Activated CD4-positive, alpha-beta T cell treated with anti-CD3 and anti-CD28 coated beads, Interleukin-2, amount 50 U/mL, for 24 hours (primary cell): ENCODE data around the gene RNU2-1.
A peak's percentile ranks its signal among the peaks of the same experiment; 100 is the strongest.
"Not testable (repeated sequence)": the region's sequence is repeated elsewhere in the genome, so short reads cannot be mapped to it uniquely, and the experiment has no call there.

Experiments used
- DNase-seq, 2 donors: peaks; one replicate each; pipeline ENCODE4 v3.0.0-alpha.2; 2020; ENCODE audit warnings: low read depth in 1 of 2, low spot score in 1 of 2

The RNU2-1 gene

GRCh38 chr17:43233877-43234276 lies at the start of gene RNU2-1:
Gene RNU2-1 (minus strand): TSS chr17:43233977.
- DNase-seq: not testable (repeated sequence)

GRCh38 chr17:43272914-43273313 lies 39.1 kb upstream of the RNU2-1 start:
- DNase-seq: not testable (repeated sequence)

DNA sequence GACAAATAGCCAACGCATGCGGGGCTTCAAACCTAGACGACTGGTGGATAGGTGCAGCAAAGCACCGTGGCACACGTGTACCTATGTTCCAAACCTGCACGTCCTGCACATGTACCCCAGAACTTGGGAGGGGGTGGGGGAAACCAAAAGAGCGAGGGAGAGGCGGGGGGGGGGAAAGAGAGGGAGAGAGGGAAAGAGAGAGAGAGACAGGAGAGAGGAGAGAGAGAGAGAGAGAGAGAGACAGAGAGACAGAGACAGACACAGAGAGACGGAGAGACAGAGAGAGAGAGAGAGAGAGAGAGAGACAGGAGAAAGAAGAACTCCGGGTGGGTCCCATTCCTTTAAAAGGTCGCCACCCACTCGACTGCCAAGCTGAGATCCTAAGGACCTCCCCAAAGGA lies 38.7 kb upstream of the RNU2-1 start:
- DNase-seq: peak in 1 of 2 donors; percentile 4

DNA sequence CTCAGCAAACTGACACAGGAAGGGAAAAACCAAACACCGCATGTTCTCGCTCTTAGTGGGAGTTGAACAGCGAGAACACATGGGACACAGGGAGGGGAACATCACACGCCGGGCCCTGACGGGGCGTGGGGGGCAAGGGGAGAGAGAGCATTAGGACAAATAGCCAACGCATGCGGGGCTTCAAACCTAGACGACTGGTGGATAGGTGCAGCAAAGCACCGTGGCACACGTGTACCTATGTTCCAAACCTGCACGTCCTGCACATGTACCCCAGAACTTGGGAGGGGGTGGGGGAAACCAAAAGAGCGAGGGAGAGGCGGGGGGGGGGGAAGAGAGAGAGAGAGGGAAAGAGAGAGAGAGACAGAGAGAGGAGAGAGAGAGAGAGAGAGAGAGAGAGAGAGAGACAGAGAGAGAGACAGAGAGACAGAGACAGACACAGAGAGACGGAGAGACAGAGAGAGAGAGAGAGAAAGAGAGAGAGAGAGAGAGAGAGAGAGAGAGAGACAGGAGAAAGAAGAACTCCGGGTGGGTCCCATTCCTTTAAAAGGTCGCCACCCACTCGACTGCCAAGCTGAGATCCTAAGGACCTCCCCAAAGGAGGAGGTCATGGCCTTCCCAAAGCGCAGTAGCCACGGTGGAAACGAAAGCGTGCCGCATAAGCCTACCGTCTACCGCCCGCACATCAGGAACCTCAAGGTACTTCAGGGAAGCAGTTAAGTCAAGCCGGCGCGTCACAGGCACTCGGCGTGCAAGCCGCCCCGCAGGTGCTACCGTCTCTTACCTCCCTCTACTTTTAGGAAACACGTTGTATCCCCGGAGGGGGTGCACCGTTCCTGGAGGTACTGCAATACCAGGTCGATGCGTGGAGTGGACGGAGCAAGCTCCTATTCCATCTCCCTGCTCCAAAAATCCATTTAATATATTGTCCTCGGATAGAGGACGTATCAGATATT lies 37.1 kb upstream of the RNU2-1 start:
- DNase-seq: not testable (repeated sequence)

- DNase-seq: not testable (repeated sequence)
Observed at GRCh38 chr17:43246456-43246855, 12.7 kb upstream of the RNU2-1 start.

DNA sequence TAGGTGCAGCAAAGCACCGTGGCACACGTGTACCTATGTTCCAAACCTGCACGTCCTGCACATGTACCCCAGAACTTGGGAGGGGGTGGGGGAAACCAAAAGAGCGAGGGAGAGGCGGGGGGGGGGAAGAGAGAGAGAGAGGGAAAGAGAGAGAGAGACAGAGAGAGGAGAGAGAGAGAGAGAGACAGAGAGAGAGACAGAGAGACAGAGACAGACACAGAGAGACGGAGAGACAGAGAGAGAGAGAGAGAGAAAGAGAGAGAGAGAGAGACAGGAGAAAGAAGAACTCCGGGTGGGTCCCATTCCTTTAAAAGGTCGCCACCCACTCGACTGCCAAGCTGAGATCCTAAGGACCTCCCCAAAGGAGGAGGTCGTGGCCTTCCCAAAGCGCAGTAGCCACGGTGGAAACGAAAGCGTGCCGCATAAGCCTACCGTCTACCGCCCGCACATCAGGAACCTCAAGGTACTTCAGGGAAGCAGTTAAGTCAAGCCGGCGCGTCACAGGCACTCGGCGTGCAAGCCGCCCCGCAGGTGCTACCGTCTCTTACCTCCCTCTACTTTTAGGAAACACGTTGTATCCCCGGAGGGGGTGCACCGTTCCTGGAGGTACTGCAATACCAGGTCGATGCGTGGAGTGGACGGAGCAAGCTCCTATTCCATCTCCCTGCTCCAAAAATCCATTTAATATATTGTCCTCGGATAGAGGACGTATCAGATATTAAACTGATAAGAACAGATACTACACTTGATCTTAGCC lies 7.0 kb upstream of the RNU2-1 start:
- DNase-seq: not testable (repeated sequence)

- DNase-seq: not testable (repeated sequence)
Observed at GRCh38 chr17:43239597-43239996, 5.8 kb upstream of the RNU2-1 start.

- not testable (repeated sequence) for DNase-seq
Observed at GRCh38 chr17:43233263-43233662, 514 bp downstream of the RNU2-1 start.

GRCh38 chr17:43232021-43232699 lies 1.6 kb downstream of the RNU2-1 start:
- not testable (repeated sequence) for DNase-seq

DNA sequence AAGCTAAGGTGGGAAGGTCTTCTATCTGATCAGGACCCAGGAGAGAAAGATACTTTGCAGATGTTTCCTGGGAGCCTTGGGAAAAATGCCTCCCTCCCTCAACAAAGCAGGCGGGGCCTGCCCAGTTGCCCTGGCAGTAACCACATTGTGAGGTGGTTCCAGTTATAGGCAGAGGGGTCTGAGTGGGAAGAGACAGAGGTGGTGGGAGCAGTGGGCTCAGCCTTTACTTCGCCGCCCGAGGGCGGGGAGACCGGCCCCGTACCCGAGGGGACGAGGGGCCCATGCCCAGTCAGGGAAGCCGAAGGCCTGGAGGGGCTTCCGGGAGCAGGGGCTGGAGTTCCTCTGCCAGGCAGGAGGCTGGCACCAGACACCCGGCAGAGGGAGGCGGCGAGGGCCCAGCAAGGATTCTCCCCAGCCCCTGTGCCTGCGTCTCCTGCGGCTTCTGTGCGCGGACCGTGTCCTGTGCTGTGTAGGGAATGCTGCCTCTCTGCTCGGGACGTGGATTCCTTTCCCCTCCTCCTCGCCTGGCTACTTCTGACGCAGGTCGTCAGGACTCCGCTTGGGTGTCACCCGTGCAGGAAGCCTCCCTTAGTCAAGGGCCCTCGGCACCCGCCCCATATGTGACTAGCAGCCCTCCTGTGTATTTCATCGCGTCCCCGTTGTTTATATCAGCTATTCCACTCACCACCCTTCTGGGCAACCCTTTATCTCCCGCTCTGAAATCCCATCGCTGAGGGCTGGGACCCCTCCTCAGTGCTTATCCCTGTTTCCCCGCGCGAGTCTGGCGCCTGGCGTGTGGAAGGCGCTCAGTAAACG lies 2.4 kb downstream of the RNU2-1 start:
- DNase-seq: not testable (repeated sequence)

- DNase-seq: not testable (repeated sequence)
Observed at GRCh38 chr17:43228020-43228782, 5.6 kb downstream of the RNU2-1 start, which contains the start of gene CCDC200. Gene CCDC200 (minus strand): TSS chr17:43228623. CDS start chr17:43228554, 69 bp downstream.

- DNase-seq: no peak
Observed at GRCh38 chr17:43226393-43226792, 7.4 kb downstream of the RNU2-1 start.

- DNase-seq: no peak
Observed at GRCh38 chr17:43224146-43224705, 9.6 kb downstream of the RNU2-1 start.

- no peak for DNase-seq
Observed at GRCh38 chr17:43220511-43221125, 13.2 kb downstream of the RNU2-1 start.

GRCh38 chr17:43219746-43220380 lies 13.9 kb downstream of the RNU2-1 start:
- no peak for DNase-seq

GRCh38 chr17:43219001-43219400 lies 14.8 kb downstream of the RNU2-1 start:
- DNase-seq: no peak

- peak in 1 of 2 donors; percentile 11 for DNase-seq
Observed at GRCh38 chr17:43217614-43218087, 16.1 kb downstream of the RNU2-1 start.
